ENCODE measurements around the gene LMO1.

The LMO1 gene

GRCh38 chr11:8225589-8226036 lies 38.1 kb downstream of the LMO1 start:
- peak; percentile 29 for DNase-seq (ENCODE audit: low spot score)

- DNase-seq (ENCODE audit: low spot score): no peak
Measured at GRCh38 chr11:8224711-8225110, 39.0 kb downstream of the LMO1 start.

GRCh38 chr11:8224161-8224591 lies 39.5 kb downstream of the LMO1 start:
- DNase-seq (ENCODE audit: low spot score): no peak

DNA sequence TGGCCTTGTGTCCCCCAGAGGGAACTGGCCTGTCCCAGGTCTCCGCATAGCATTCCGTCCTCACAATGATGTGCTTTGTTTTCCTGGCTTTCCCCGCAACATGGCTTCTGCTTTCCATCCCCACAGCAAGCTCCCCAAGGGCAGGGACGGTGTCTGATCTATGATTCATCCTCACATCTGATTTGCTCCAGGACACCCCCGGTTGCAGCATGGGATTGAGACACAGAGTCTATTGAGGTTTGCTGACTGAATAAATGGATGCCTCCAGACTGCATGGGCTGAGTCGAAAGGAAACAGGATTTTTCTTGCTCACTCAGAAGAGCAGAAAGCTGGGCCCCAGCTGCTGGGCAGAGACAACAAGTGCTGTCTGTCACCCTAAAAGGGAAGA lies 40.2 kb downstream of the LMO1 start:
- no peak for DNase-seq (ENCODE audit: low spot score)

- no peak for DNase-seq (ENCODE audit: low spot score)
Measured at GRCh38 chr11:8222820-8223512, 40.7 kb downstream of the LMO1 start.

- DNase-seq (ENCODE audit: low spot score): no peak
Measured at GRCh38 chr11:8221917-8222495, 41.7 kb downstream of the LMO1 start.

DNA sequence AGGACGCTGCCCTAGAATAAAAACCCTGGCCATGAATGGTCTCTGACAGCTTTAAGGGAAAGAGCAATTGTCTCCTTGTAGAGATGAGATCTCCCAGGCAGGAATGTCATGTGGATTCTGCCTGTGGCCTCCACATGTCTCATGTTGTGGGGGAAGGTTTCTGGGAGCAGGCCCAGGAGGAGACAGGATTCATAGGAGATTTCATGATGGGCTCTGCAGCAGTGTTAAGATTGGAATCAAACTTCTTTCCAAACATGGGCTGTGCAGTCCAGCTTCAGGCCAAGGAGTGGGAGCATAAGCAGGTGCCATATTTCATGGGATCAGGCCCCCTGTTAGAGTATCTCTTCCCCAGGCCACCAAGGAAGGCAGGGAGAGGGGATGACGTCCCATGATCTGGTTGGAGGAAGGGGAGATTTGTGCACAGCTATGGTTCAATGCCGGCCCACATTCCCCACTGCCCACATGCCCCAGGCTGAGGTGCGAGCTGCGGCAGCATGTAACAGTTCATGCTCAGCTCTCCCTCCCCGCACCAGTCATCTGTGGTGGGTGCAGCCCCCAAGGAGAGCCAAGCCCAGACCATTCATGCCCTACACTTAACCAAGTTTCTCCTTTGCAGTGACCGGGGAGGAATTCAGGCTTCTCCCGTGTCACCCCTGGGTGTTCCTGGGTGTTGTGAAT lies 42.5 kb downstream of the LMO1 start:
- no peak for DNase-seq (ENCODE audit: low spot score)

DNA sequence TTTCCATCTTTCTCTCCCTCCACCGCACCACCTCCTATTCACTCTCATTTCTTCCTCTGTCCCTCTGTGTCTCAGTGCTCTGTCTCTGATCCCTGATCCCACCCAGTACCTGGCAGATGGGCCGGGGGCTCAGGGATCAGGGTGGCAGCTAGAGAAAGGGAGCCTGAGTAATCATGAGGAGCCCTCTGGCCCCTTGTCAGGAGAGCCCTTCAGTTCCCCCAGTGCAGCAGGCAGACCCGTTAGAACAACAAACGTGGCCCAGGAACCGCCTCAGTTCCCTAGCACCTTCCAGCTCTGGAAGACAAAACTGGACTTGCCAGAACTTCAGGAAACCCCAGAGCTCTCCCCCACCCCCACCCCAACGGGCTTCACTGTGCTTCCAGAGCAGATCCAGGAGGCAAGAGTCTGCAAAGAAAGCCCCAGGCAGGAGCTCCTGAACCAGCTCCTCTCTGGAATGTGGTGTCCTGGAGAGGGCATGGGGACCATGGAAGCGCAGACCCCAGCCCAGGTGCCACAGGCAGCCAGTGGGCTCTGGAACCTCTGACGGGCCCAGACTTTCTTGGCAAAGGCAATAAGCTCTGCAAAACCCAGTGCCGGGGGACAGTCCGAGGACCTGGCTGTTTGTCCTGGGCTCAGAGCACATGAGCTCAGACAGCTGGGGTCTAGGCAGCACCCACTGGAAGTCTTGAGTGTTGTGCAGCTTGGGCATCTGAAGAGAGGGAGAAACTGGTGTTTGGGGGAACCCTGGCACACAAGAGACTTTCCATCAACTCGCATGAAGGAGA lies 43.2 kb downstream of the LMO1 start:
- no peak for DNase-seq (ENCODE audit: low spot score)

GRCh38 chr11:8219257-8220021 lies 44.2 kb downstream of the LMO1 start:
- peak; percentile 33 for DNase-seq (ENCODE audit: low spot score)

DNA sequence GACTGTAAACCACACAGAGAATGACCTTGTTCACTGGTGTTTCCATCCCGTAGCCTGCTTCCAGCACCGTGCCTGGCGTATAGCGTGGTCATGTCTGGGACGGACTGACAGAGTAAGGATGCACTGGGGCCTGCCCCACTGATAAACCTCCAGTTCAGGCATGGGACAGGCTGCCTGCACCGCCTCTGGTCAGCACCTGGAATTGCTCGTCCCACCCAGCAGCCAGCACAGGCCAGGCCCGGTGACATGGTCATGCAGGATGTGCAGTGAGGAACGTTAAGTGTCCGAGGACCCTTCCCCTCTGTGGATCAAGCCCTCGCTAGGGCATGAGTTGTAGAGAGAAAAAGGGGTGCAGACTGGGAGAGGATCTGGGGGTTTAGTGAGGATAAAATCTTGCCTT lies 44.8 kb downstream of the LMO1 start:
- no peak for DNase-seq (ENCODE audit: low spot score)

GRCh38 chr11:8218409-8218808 lies 45.3 kb downstream of the LMO1 start:
- DNase-seq (ENCODE audit: low spot score): no peak

- no peak for DNase-seq (ENCODE audit: low spot score)
Measured at GRCh38 chr11:8217926-8218325, 45.8 kb downstream of the LMO1 start.

DNA sequence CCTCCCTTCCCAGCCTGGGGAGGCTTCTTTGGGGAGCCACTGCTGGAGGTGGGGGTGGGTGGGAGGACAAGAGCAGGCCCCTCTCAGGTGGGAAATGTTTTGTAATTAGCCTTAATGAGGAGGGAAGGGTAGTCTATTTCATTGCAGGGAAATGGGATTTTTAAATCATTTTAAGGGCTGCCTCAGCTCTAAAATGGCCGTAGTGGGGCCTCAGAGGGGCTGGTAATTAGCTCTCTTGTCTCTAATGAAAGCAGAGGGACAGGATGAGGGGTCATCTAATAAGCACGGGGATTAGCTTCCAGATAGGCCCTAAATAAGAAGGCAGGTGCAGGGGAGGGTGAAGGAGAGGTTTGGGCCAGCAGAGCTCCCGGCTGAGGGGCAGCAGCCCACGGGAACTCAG lies 46.5 kb downstream of the LMO1 start:
- no peak for DNase-seq (ENCODE audit: low spot score)

- no peak for DNase-seq (ENCODE audit: low spot score)
Measured at GRCh38 chr11:8213376-8213775, 50.3 kb downstream of the LMO1 start.

- DNase-seq (ENCODE audit: low spot score): no peak
Measured at GRCh38 chr11:8209208-8209807, 54.4 kb downstream of the LMO1 start.

GRCh38 chr11:8207080-8208000 lies 56.3 kb downstream of the LMO1 start:
- no peak for DNase-seq (ENCODE audit: low spot score)

DNA sequence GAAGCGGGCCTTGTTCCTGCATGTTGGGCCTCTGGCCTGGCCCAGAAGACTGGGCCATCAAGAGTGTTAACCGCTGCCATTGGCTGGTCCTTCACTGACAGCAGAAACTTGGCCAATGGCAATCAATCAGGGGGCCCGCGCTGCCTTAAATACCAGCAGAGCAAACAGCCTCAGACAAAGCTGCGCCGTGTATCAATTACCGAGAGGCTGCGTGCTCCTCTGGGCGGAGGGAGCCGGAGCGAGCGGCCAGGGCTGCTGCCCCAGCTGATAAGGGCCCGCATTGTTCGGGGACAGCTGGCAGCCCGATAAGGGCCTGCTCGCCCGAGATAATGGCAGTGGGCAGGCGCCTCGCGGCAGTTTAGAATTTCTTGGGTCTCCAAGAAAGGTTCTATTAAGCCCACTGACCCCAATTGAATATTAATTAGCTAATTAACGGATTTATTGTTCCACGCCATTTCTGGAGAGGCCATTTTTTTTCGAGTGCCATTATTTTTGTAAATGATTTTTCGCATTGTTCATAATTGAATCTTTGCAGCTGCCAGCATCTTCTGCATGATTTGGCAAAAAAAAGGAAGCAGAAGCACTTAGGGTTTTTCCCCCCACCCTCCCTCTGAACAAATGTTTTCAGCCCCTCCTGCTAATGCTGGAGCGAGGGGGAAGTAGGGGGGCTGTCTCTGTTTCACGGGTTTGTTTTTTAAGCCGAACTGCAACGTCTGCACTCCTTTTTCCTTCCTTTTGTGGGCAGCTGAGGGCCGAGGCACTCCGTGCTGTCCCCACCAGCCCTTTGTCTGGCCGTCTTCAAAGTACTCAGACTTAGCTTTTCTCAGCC lies 57.2 kb downstream of the LMO1 start:
- DNase-seq (ENCODE audit: low spot score): no peak

DNA sequence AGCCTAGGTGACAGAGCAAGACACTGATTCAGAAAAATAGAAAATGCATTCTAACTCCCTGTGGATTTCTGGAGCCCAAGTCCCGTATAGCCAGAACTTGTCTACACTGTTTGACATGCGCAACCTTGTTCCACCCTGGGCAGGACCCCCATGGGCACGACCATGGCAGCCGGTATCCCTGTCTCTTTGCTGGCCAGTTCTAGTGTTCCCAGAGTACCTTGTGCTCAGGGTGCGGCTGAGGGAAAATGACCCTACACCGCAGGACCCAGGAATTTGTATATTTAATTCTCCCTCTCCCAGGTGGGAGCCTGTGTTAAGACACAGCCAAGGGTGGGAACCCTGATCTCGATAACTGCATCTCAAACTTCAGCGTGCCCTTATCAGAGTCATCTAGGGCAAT lies 58.1 kb downstream of the LMO1 start:
- DNase-seq (ENCODE audit: low spot score): no peak

GRCh38 chr11:8204596-8204995 lies 59.1 kb downstream of the LMO1 start:
- no peak for DNase-seq (ENCODE audit: low spot score)
